KOPT-K1 (cell line): ENCODE measurements around the gene THRAP3.
A peak's percentile ranks its signal among the peaks of the same experiment; 100 is the strongest.

Experiments used
- H3K27ac ChIP-seq: fragments of 200-600 bp; sonication (generic); 2 replicates; pipeline ENCODE4 v1.5.1; 2016; ENCODE audit warnings: antibody characterized with exemption, mild to moderate bottlenecking, low read depth, low read length; ENCODE audit not compliant: poor library complexity, severe bottlenecking
- H3K36me3 ChIP-seq: fragments of 200-600 bp; sonication (generic); 2 replicates; pipeline ENCODE4 v1.5.1; 2017; ENCODE audit warnings: antibody characterized with exemption, mild to moderate bottlenecking, low read length, moderate library complexity; ENCODE audit not compliant: insufficient read depth
- H3K9me3 ChIP-seq: fragments of 200-600 bp; sonication (generic); 2 replicates; pipeline ENCODE4 v1.5.1; 2017; ENCODE audit warnings: antibody characterized with exemption, low read length, mild to moderate bottlenecking; ENCODE audit not compliant: insufficient read depth, poor library complexity, severe bottlenecking

The THRAP3 gene

GRCh38 chr1:36307601-36308330 is 83.5 kb downstream of the THRAP3 start:
- peaks cover 33% of the 10 kb centered on the region for H3K36me3 ChIP-seq
- H3K9me3 ChIP-seq: no peaks in the 10 kb centered on the region
- H3K27ac ChIP-seq: no peak overlapping the region

- H3K9me3 ChIP-seq: no peaks in the 10 kb centered on the region
- H3K27ac ChIP-seq: no peak overlapping the region
- peaks cover 17% of the 10 kb centered on the region for H3K36me3 ChIP-seq
Observed at GRCh38 chr1:36309397-36309796, 85.2 kb downstream of the THRAP3 start.

GRCh38 chr1:36320291-36320761 is 96.1 kb downstream of the THRAP3 start:
- Histone ChIP-seq H3K36me3 (no peaks in the 10 kb centered on the region), H3K9me3 (no peaks in the 10 kb centered on the region), H3K27ac (no peak overlapping the region)

- Histone ChIP-seq H3K9me3 (no peaks in the 10 kb centered on the region), H3K36me3 (no peaks in the 10 kb centered on the region), H3K27ac (no peak overlapping the region)
Observed at GRCh38 chr1:36320767-36321118, 96.5 kb downstream of the THRAP3 start.

GRCh38 chr1:36321119-36321951 is 97.1 kb downstream of the THRAP3 start:
- Histone ChIP-seq H3K9me3 (no peaks in the 10 kb centered on the region), H3K27ac (no peak overlapping the region), H3K36me3 (no peaks in the 10 kb centered on the region)

- no peaks in the 10 kb centered on the region for H3K36me3 ChIP-seq
- no peak overlapping the region for H3K27ac ChIP-seq
- no peaks in the 10 kb centered on the region for H3K9me3 ChIP-seq
Observed at GRCh38 chr1:36322041-36322785, 98.0 kb downstream of the THRAP3 start.

- H3K36me3 ChIP-seq: no peaks in the 10 kb centered on the region
- H3K27ac ChIP-seq: no peak overlapping the region
- H3K9me3 ChIP-seq: no peaks in the 10 kb centered on the region
Observed at GRCh38 chr1:36322786-36323635, 98.8 kb downstream of the THRAP3 start.

GRCh38 chr1:36323636-36324352 is 99.6 kb downstream of the THRAP3 start, which contains the start of gene EVA1B:
Gene EVA1B (minus strand): TSS chr1:36323645. CDS start chr1:36323037, 608 bp downstream.
- no peaks in the 10 kb centered on the region for H3K36me3 ChIP-seq
- no peaks in the 10 kb centered on the region for H3K9me3 ChIP-seq
- peak within 1 kb of the TSS; percentile 1 for H3K27ac ChIP-seq

GRCh38 chr1:36324353-36324703 is 100.1 kb downstream of the THRAP3 start:
- Histone ChIP-seq H3K27ac (peak overlapping the region; percentile 1), H3K9me3 (no peaks in the 10 kb centered on the region), H3K36me3 (no peaks in the 10 kb centered on the region)

GRCh38 chr1:36326499-36326898 is 102.3 kb downstream of the THRAP3 start:
- no peaks in the 10 kb centered on the region for H3K36me3 ChIP-seq
- no peak overlapping the region for H3K27ac ChIP-seq
- H3K9me3 ChIP-seq: no peaks in the 10 kb centered on the region

GRCh38 chr1:36327421-36328087 is 103.3 kb downstream of the THRAP3 start:
- H3K9me3 ChIP-seq: no peaks in the 10 kb centered on the region
- no peaks in the 10 kb centered on the region for H3K36me3 ChIP-seq
- H3K27ac ChIP-seq: no peak overlapping the region

GRCh38 chr1:36328088-36328480 is 103.8 kb downstream of the THRAP3 start:
- no peak overlapping the region for H3K27ac ChIP-seq
- no peaks in the 10 kb centered on the region for H3K36me3 ChIP-seq
- H3K9me3 ChIP-seq: no peaks in the 10 kb centered on the region

GRCh38 chr1:36328713-36329112 is 104.5 kb downstream of the THRAP3 start:
- Histone ChIP-seq H3K36me3 (no peaks in the 10 kb centered on the region), H3K27ac (no peak overlapping the region), H3K9me3 (no peaks in the 10 kb centered on the region)
